ENCODE measurements around the gene FMN1.

DNA sequence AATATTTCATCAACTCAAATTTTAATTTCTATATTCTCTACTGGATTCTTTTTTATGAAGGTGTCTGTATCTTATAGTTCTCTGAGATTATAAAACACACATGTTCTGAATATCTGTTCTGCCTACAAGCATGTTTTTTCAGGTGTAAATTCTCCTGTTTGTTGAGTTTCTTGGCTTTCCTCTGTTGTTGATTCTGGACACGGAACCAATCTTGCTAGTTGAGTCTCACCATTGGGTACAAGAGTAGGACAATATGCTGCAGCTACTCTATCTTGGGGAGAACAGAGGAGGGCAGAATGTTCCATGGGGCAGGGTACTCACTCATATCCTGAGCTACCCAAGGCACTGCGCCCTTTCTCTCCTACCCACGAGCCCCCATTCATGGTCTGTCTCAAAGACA lies 371.8 kb downstream of the FMN1 start:
- no peak for TF ChIP-seq RAD21 (IDR thresholded peaks at IDR 0.05 in 1 of 2, conservative IDR thresholded peaks at IDR 0.05 in 1 of 2; ENCODE audit: low read depth in 2 of 2, low read length in 2 of 2)
- TF ChIP-seq TAF1 (IDR thresholded peaks at IDR 0.05; ENCODE audit: low read depth, low read length) = no peak
- no peak for TF ChIP-seq CEBPB (IDR thresholded peaks at IDR 0.05; ENCODE audit: low read depth, low read length)
- TF ChIP-seq, protein P1, sequence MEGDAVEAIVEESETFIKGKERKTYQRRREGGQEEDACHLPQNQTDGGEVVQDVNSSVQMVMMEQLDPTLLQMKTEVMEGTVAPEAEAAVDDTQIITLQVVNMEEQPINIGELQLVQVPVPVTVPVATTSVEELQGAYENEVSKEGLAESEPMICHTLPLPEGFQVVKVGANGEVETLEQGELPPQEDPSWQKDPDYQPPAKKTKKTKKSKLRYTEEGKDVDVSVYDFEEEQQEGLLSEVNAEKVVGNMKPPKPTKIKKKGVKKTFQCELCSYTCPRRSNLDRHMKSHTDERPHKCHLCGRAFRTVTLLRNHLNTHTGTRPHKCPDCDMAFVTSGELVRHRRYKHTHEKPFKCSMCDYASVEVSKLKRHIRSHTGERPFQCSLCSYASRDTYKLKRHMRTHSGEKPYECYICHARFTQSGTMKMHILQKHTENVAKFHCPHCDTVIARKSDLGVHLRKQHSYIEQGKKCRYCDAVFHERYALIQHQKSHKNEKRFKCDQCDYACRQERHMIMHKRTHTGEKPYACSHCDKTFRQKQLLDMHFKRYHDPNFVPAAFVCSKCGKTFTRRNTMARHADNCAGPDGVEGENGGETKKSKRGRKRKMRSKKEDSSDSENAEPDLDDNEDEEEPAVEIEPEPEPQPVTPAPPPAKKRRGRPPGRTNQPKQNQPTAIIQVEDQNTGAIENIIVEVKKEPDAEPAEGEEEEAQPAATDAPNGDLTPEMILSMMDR (IDR thresholded peaks at IDR 0.05; ENCODE audit: control extremely low read depth in 1 of 3, insufficient read depth in 1 of 3, low read depth in 1 of 3, low read length in 3 of 3) = no peak
- TF ChIP-seq POLR2AphosphoS5 (IDR thresholded peaks at IDR 0.05; ENCODE audit: low read depth, low read length) = no peak
- TF ChIP-seq HDAC6 (IDR thresholded peaks at IDR 0.05; ENCODE audit: low read depth, low read length) = no peak
- TF ChIP-seq RFX5 (IDR thresholded peaks at IDR 0.05; ENCODE audit: borderline replicate concordance, low read depth, low read length) = no peak
- no peak for TF ChIP-seq EP300 (IDR thresholded peaks at IDR 0.05; ENCODE audit: borderline replicate concordance in 1 of 2, low read depth in 2 of 2, low read length in 2 of 2)
- no peak for TF ChIP-seq POLR2A (IDR thresholded peaks at IDR 0.05; ENCODE audit: control extremely low read depth in 1 of 2, low read depth in 2 of 2, low read length in 2 of 2)
- no peak for TF ChIP-seq JUN (IDR thresholded peaks at IDR 0.05; ENCODE audit: low read depth, low read length)
- no peak for TF ChIP-seq MAX (IDR thresholded peaks at IDR 0.05)
- no peak for TF ChIP-seq YY1 (IDR thresholded peaks at IDR 0.05; ENCODE audit: low read depth, low read length)
- no peak for TF ChIP-seq NANOG (IDR thresholded peaks at IDR 0.05; ENCODE audit: insufficient read depth, low read depth, low read length, poor library complexity, severe bottlenecking)
